ENCODE results near the gene IFT27. TPM values are rescaled to one million over a fixed set of nuclear protein-coding genes. Genes with fewer than 3 reads are reported as not detected.

The IFT27 gene
- total and polyA plus RNA-seq, 2 experiments from 2014 or later: 56.7 to 60.7 TPM

- no peak overlapping the region for H3K27ac ChIP-seq
- peaks cover 5% of the 10 kb centered on the region for H3K36me3 ChIP-seq
- no peak overlapping the region for H3K4me3 ChIP-seq
- TF ChIP-seq, protein P1, sequence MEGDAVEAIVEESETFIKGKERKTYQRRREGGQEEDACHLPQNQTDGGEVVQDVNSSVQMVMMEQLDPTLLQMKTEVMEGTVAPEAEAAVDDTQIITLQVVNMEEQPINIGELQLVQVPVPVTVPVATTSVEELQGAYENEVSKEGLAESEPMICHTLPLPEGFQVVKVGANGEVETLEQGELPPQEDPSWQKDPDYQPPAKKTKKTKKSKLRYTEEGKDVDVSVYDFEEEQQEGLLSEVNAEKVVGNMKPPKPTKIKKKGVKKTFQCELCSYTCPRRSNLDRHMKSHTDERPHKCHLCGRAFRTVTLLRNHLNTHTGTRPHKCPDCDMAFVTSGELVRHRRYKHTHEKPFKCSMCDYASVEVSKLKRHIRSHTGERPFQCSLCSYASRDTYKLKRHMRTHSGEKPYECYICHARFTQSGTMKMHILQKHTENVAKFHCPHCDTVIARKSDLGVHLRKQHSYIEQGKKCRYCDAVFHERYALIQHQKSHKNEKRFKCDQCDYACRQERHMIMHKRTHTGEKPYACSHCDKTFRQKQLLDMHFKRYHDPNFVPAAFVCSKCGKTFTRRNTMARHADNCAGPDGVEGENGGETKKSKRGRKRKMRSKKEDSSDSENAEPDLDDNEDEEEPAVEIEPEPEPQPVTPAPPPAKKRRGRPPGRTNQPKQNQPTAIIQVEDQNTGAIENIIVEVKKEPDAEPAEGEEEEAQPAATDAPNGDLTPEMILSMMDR (IDR thresholded peaks at IDR 0.05; ENCODE audit: low read depth, low read length): no peak
- no peaks in the 10 kb centered on the region for H3K9me3 ChIP-seq (ENCODE audit: low read depth)
- H3K27me3 ChIP-seq: no peaks in the 10 kb centered on the region
- no peak for DNase-seq (ENCODE audit: low read depth in 1 of 2, low spot score in 1 of 2)
- no peaks in the 10 kb centered on the region for H3K4me1 ChIP-seq (ENCODE audit: low read depth)
Observed at GRCh38 chr22:36768141-36768540, 7.8 kb downstream of the IFT27 start.

GRCh38 chr22:36767035-36767775, 8.7 kb downstream of the IFT27 start:
- Histone ChIP-seq H3K4me1 (ENCODE audit: low read depth) (no peaks in the 10 kb centered on the region), H3K9me3 (ENCODE audit: low read depth) (no peaks in the 10 kb centered on the region), H3K27me3 (no peaks in the 10 kb centered on the region), H3K27ac (no peak overlapping the region), H3K36me3 (peaks cover 6% of the 10 kb centered on the region), H3K4me3 (no peak overlapping the region)
- no peak for DNase-seq (ENCODE audit: low read depth in 1 of 2, low spot score in 1 of 2)
- TF ChIP-seq, protein P1 (IDR thresholded peaks at IDR 0.05; ENCODE audit: low read depth, low read length): no peak

GRCh38 chr22:36765943-36766450, 9.9 kb downstream of the IFT27 start:
- Histone ChIP-seq H3K27ac (no peak overlapping the region), H3K4me3 (no peak overlapping the region), H3K27me3 (no peaks in the 10 kb centered on the region), H3K9me3 (ENCODE audit: low read depth) (no peaks in the 10 kb centered on the region), H3K4me1 (ENCODE audit: low read depth) (no peaks in the 10 kb centered on the region), H3K36me3 (peaks cover 6% of the 10 kb centered on the region)
- peak in 1 of 2 donors; percentile 22 for DNase-seq (ENCODE audit: low read depth in 1 of 2, low spot score in 1 of 2)
- TF ChIP-seq, protein P1 (IDR thresholded peaks at IDR 0.05; ENCODE audit: low read depth, low read length): no peak

DNA sequence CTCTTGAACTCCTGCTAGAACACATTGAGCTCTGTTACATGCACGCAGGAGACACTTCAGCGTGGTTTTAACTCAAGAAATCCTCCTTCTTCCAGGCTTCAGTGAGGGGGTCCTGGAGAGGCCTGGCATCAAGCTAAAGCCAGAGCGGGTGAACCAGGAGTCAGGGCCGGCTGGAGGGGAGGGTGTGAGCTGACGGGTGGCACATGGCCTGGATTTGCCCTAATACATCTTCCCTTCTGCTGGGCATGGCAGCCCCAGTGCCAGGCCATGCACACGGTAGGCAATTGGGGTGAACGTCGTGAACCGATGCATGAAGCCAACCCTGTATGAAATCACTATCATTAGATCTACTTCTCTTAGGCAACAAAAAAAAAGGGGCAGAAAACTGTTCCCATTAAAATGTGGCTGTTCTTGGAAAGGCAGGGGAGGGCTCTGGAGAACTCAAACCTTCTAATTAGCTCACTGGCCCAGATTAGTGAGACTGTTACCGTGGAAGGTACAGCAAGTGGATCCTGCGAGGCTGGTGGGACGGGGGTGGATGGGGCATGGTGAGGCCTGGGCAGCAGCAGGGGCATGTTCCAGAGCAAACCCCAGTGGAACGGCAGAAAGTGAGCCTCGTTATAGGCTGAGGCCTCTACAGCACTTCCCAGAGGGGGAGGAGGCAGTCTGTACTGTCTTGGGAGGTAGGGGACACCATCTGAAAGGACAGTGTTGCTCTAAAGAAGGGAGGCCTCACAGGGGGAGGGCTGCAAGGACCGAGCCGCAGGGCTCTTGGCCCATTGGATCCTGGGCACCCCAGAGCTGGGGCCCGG, 10.6 kb downstream of the IFT27 start:
- Histone ChIP-seq H3K27ac (no peak overlapping the region), H3K9me3 (ENCODE audit: low read depth) (no peaks in the 10 kb centered on the region), H3K36me3 (peaks cover 6% of the 10 kb centered on the region), H3K4me1 (ENCODE audit: low read depth) (no peaks in the 10 kb centered on the region), H3K4me3 (no peak overlapping the region), H3K27me3 (no peaks in the 10 kb centered on the region)
- no peak for DNase-seq (ENCODE audit: low read depth in 1 of 2, low spot score in 1 of 2)
- TF ChIP-seq, protein P1 (IDR thresholded peaks at IDR 0.05; ENCODE audit: low read depth, low read length): no peak

- no peak for DNase-seq (ENCODE audit: low read depth in 1 of 2, low spot score in 1 of 2)
- Histone ChIP-seq H3K4me1 (ENCODE audit: low read depth) (no peaks in the 10 kb centered on the region), H3K36me3 (peaks cover 6% of the 10 kb centered on the region), H3K4me3 (no peak overlapping the region), H3K9me3 (ENCODE audit: low read depth) (no peaks in the 10 kb centered on the region), H3K27me3 (no peaks in the 10 kb centered on the region), H3K27ac (no peak overlapping the region)
- TF ChIP-seq, protein P1 (IDR thresholded peaks at IDR 0.05; ENCODE audit: low read depth, low read length): no peak
Observed at GRCh38 chr22:36764641-36765040, 11.3 kb downstream of the IFT27 start.

All from cardiac muscle cell (in vitro differentiated cells and primary cell).